Tibial nerve (tissue), 4 donors: ENCODE results near the gene DOCK1. TPM values are rescaled to one million over a fixed set of nuclear protein-coding genes. Genes with fewer than 3 reads are reported as not detected.

ENCODE experiments used
- DNase-seq, 2 donors: peaks; one replicate each; pipeline ENCODE4 v3.0.0-alpha.2; 2019; ENCODE audit warnings: low spot score in 2 of 2
- H3K27ac ChIP-seq, 4 donors: fragments of 200-600 bp; sonication (generic) in 3 of 4; one replicate each; pipeline ENCODE4 v1.5.1; 2017 to 2019; ENCODE audit warnings: mild to moderate bottlenecking in 1 of 4
- H3K27me3 ChIP-seq, 2 donors: fragments of 200-600 bp; sonication (generic) in 1 of 2; one replicate each; pipeline versions ENCODE4 v1.5.1 to v1.6.0; 2017 to 2019
- H3K36me3 ChIP-seq, 3 donors: fragments of 200-600 bp; sonication (generic); one replicate each; pipeline ENCODE4 v1.5.1; 2018 to 2019
- H3K4me1 ChIP-seq, 4 donors: fragments of 200-600 bp; sonication (generic) in 3 of 4; one replicate each; pipeline ENCODE4 v1.5.1; 2017 to 2019
- H3K4me3 ChIP-seq, 4 donors: fragments of 200-600 bp; sonication (generic) in 3 of 4; one replicate each; pipeline ENCODE4 v1.5.1; 2017 to 2019; ENCODE audit warnings: mild to moderate bottlenecking in 1 of 4, moderate library complexity in 1 of 4
- H3K9me3 ChIP-seq, 4 donors: fragments of 200-600 bp; sonication (generic) in 3 of 4; one replicate each; pipeline ENCODE4 v1.5.1; 2017 to 2019
- EP300 ChIP-seq, 2 donors: sonication (generic); formaldehyde crosslinking; IDR thresholded peaks; one replicate each; pipeline ENCODE4 v1.6.1; 2017; ENCODE audit warnings: antibody characterized with exemption in 2 of 2, mild to moderate bottlenecking in 1 of 2
- POLR2A ChIP-seq, 2 donors: fragments of 450-650 bp; IDR thresholded peaks; one replicate each; pipeline ENCODE4 v1.6.1; 2017; ENCODE audit warnings: antibody characterized with exemption in 2 of 2, mild to moderate bottlenecking in 2 of 2, moderate library complexity in 2 of 2
- WGBS, 2 donors: methylation state at CpG; one replicate each; pipeline ENCODE4 v1.1.5; 2018; 5-methylcytosine and 5-hydroxymethylcytosine counted together
- total RNA-seq, 4 donors: library from RNA; depleted of rRNA; stranded (reverse); fragments of >200 nt; gene quantifications; one replicate each; pipeline ENCODE4 v1.1.0, GENCODE V29; 2016
- TF ChIP-seq, protein P1 (sequence below), 5 experiments: fragments of 200-600 bp in 3 of 5; fragments of 450-650 bp in 2 of 5; sonication (generic) in 3 of 5; IDR thresholded peaks; one replicate each; pipeline ENCODE4 v1.5.1; 2016 to 2019; ENCODE audit warnings: antibody characterized with exemption in 5 of 5, mild to moderate bottlenecking in 3 of 5, moderate library complexity in 2 of 5

DOCK1 gene
- total RNA-seq, 4 donors from 2014 or later: 57.3 to 76.7 (median 63.7) TPM

DNA sequence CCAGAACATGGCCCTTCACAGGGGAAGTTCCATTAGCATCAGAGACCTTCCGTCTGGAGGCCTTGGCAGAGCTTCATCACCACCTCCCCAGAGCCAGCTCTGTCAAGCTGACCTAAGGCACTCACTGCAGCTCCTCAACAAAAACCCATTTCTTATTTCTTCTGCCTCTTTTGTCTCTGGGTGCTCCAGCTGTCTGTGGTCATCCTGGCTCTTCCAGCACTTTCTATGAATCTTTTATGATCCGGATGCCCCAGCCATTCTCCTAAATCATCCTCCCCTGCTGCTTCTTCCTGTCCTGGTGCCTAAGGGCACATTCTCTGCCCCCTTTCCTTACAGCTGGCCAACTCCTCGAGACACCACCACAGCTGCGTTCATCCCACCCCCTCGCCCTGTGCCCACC, 462.9 kb downstream of the DOCK1 start:
- 71 to 76% methylated on average over 5 of the region's 5 CpGs for WGBS, 2 donors
- TF ChIP-seq, protein P1, sequence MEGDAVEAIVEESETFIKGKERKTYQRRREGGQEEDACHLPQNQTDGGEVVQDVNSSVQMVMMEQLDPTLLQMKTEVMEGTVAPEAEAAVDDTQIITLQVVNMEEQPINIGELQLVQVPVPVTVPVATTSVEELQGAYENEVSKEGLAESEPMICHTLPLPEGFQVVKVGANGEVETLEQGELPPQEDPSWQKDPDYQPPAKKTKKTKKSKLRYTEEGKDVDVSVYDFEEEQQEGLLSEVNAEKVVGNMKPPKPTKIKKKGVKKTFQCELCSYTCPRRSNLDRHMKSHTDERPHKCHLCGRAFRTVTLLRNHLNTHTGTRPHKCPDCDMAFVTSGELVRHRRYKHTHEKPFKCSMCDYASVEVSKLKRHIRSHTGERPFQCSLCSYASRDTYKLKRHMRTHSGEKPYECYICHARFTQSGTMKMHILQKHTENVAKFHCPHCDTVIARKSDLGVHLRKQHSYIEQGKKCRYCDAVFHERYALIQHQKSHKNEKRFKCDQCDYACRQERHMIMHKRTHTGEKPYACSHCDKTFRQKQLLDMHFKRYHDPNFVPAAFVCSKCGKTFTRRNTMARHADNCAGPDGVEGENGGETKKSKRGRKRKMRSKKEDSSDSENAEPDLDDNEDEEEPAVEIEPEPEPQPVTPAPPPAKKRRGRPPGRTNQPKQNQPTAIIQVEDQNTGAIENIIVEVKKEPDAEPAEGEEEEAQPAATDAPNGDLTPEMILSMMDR (IDR thresholded peaks at IDR 0.05): no peak
- no peak for TF ChIP-seq POLR2A (IDR thresholded peaks at IDR 0.05)

DNA sequence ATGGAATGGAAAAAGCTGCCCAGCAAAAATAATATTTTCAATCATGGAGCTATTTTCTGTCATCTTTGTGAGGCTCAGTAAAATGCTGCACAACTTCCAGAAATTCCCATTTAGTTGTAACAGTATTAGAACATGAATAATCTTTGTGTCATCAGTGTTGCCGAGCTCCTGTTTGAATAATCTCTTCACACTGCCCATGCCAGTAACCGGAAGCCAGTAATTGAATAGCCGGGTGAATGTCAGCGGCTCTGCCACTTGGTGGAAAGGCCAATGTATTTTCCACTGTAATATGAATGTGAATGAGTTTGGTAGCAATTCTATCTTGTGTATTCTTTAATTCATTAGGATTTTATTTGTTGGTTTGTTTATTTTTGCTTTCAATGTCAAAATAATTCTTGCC, 463.7 kb downstream of the DOCK1 start:
- TF ChIP-seq, protein P1 (IDR thresholded peaks at IDR 0.05): no peak
- TF ChIP-seq EP300 (IDR thresholded peaks at IDR 0.05): no peak
- no peak for TF ChIP-seq POLR2A (IDR thresholded peaks at IDR 0.05)
- Histone ChIP-seq H3K27me3 (no peaks in the 10 kb centered on the region), H3K36me3 (peaks cover 0 to 55% (median 0%) of the 10 kb centered on the region in 3 donors), H3K9me3 (no peaks in the 10 kb centered on the region), H3K27ac (no peak overlapping the region), H3K4me1 (peaks cover 0 to 7% (median 0%) of the 10 kb centered on the region in 4 donors), H3K4me3 (no peak overlapping the region)
- no peak for DNase-seq
- WGBS, 2 donors: 32 to 58% methylated on average over 4 of the region's 4 CpGs

More for the DNA sequence above, 462.9 kb downstream of the DOCK1 start:
- DNase-seq: no peak
- Histone ChIP-seq H3K9me3 (no peaks in the 10 kb centered on the region), H3K4me1 (peaks cover 0 to 7% (median 0%) of the 10 kb centered on the region in 4 donors), H3K27ac (no peak overlapping the region), H3K27me3 (no peaks in the 10 kb centered on the region), H3K36me3 (peaks cover 0 to 55% (median 0%) of the 10 kb centered on the region in 3 donors), H3K4me3 (no peak overlapping the region)

DNA sequence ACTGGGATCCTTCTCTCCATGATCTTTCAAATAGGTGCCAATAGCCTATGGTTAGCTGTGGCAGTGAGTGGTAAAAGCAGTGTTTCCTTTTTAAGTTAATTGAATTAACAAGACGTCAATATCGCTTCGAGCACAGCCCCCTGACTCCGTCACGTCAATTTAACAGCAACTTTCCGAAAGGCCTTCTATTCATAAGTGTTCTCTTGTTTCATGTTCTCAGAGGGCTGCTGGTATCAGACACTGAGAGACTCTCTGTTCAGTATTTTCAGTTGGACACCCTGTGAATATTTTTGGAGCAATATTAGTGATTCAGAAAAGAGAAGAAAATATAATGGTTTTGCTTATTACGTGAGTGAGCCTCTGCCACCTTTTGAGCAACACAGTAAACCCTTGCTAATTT, 465.4 kb downstream of the DOCK1 start:
- 69 to 73% methylated on average over 7 of the region's 7 CpGs for WGBS, 2 donors
- H3K9me3 ChIP-seq: no peaks in the 10 kb centered on the region
- no peaks in the 10 kb centered on the region for H3K27me3 ChIP-seq
- H3K27ac ChIP-seq: no peak overlapping the region
- H3K4me3 ChIP-seq: no peak overlapping the region
- TF ChIP-seq EP300 (IDR thresholded peaks at IDR 0.05) (no peak), POLR2A (IDR thresholded peaks at IDR 0.05) (no peak)
- TF ChIP-seq, protein P1 (IDR thresholded peaks at IDR 0.05): no peak
- DNase-seq: no peak
- H3K4me1 ChIP-seq: peaks cover 0 to 7% (median 0%) of the 10 kb centered on the region in 4 donors
- peaks cover 0 to 65% (median 0%) of the 10 kb centered on the region in 3 donors for H3K36me3 ChIP-seq

DNA sequence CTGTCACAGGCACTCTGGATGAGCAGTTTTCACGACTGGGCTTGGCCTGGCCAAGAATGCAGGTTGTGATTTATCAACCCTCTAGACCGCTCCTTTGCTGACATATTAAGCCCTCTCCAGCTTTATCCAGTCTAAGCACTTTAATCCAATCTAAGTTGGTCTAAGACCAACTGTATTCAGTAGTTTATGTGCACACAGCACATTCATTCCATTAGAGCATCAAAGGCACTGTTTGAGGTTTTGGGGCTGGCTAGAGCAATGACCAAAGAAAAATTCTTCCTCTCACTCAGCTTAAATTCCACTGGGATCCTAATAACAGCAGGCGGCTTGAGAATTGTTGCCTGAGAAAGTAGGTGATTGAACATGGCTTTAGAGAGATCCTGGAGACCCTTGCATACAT, 467.1 kb downstream of the DOCK1 start:
- Histone ChIP-seq H3K36me3 (peaks cover 0 to 56% (median 0%) of the 10 kb centered on the region in 3 donors), H3K4me3 (no peak overlapping the region), H3K9me3 (no peaks in the 10 kb centered on the region), H3K27me3 (no peaks in the 10 kb centered on the region), H3K4me1 (peaks cover 0 to 7% (median 0%) of the 10 kb centered on the region in 4 donors), H3K27ac (no peak overlapping the region)
- TF ChIP-seq POLR2A (IDR thresholded peaks at IDR 0.05) (no peak), EP300 (IDR thresholded peaks at IDR 0.05) (no peak)
- TF ChIP-seq, protein P1 (IDR thresholded peaks at IDR 0.05): no peak
- no peak for DNase-seq
- WGBS, 2 donors: 82 to 87% methylated on average over 3 of the region's 3 CpGs

DNA sequence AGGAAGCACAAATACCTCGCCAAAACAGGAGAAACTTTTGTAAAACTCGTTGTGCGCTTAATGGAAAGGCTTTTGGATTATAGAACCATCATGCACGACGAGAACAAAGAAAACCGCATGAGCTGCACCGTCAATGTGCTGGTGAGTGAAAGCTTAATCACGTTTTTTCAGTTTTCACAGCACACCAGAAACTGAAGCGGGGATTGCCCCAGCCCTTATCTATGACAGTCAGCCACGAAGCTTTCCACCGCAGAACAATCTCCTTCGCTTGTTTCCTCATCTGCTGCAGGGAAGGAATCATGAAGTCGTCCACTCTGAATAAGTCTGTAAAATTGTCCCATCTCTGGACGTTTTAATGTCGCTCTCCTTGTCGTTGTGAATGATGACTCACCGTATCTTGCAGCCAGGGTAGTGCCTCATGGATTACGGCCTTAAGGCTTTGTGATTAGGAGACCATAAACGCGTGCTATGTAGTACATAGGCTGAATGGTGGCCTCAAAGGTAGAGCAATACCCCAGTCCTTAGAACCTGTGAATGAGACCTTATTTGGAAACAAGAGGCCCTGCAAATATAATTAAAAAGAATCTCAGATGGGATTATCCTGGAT, 468.9 kb downstream of the DOCK1 start:
- Histone ChIP-seq H3K4me1 (no peaks in the 10 kb centered on the region), H3K9me3 (no peaks in the 10 kb centered on the region), H3K4me3 (no peak overlapping the region), H3K36me3 (peaks cover 0 to 44% (median 0%) of the 10 kb centered on the region in 3 donors), H3K27ac (no peak overlapping the region), H3K27me3 (no peaks in the 10 kb centered on the region)
- DNase-seq: no peak
- WGBS, 2 donors: 90 to 93% methylated on average over 20 of the region's 20 CpGs
- TF ChIP-seq, protein P1 (IDR thresholded peaks at IDR 0.05): no peak
- TF ChIP-seq POLR2A (IDR thresholded peaks at IDR 0.05): no peak
